Heart right ventricle (tissue), 16 donors: ENCODE results near the gene CIITA. TPM values are rescaled to one million over a fixed set of nuclear protein-coding genes. Genes with fewer than 3 reads are reported as not detected.

Experiments used
- ATAC-seq, 8 donors: fragments of 200-7000 bp; cut with Tn5 transposase; one replicate each; pipeline ENCODE4 v1.9.1; 2020; ENCODE audit warnings: mild to moderate bottlenecking in 8 of 8, moderate library complexity in 8 of 8, moderate number of reproducible peaks in 1 of 8
- DNase-seq, 2 donors: peaks; one replicate each; pipeline ENCODE4 v3.0.0-alpha.2; 2020
- H3K27ac ChIP-seq, 10 donors: fragments of 200-600 bp; sonication (generic) in 2 of 10; one replicate each; pipeline versions ENCODE4 v1.5.0 to v1.8.0; 2020 to 2022; ENCODE audit warnings: mild to moderate bottlenecking in 3 of 10
- H3K27me3 ChIP-seq, 7 donors: fragments of 200-600 bp; one replicate each; pipeline ENCODE4 v1.8.0; 2021 to 2022; ENCODE audit warnings: mild to moderate bottlenecking in 2 of 7
- H3K36me3 ChIP-seq, 9 donors: fragments of 200-600 bp; sonication (generic) in 1 of 9; one replicate each; pipeline versions ENCODE4 v1.5.0 to v1.8.0; 2020 to 2022; ENCODE audit warnings: mild to moderate bottlenecking in 2 of 9
- H3K4me1 ChIP-seq, 9 donors: fragments of 200-600 bp; sonication (generic) in 1 of 9; one replicate each; pipeline versions ENCODE4 v1.5.0 to v1.8.0; 2020 to 2022; ENCODE audit warnings: mild to moderate bottlenecking in 4 of 9
- H3K4me3 ChIP-seq, 10 donors: fragments of 200-600 bp; sonication (generic) in 2 of 10; one replicate each; pipeline versions ENCODE4 v1.5.0 to v1.8.0; 2020 to 2022; ENCODE audit warnings: mild to moderate bottlenecking in 7 of 10, moderate library complexity in 2 of 10
- H3K9me3 ChIP-seq, 11 donors: fragments of 200-600 bp in 10 of 11; sonication (generic) in 2 of 11; one replicate each; pipeline versions ENCODE4 v1.5.0 to v1.8.0; 2013 to 2022; ENCODE audit warnings: mild to moderate bottlenecking in 2 of 11, control low read depth in 1 of 11, moderate library complexity in 1 of 11
- CTCF ChIP-seq, 9 donors: fragments of 200-600 bp; sonication (generic) in 2 of 9; IDR thresholded peaks; one replicate each; pipeline versions ENCODE4 v1.5.0 to v1.8.0; 2021 to 2022; ENCODE audit warnings: antibody characterized with exemption in 9 of 9, mild to moderate bottlenecking in 5 of 9, moderate library complexity in 1 of 9
- WGBS, 2 donors: extraction: QIAGEN DNeasy Blood & Tissue Kit; methylation state at CpG; one replicate each; pipeline ENCODE4 v1.1.7; 2013; ENCODE audit warnings: inconsistent platforms in 1 of 2; 5-methylcytosine and 5-hydroxymethylcytosine counted together
- intact Hi-C, 10 donors: fragments of 100-400 bp; cut with DNase I; formaldehyde crosslinking; loops; one replicate each; pipeline versions ENCODE4 v1.11.1 to v1.14.2; 2022
- polyA plus RNA-seq, 2 donors: library from polyadenylated mRNA; stranded (reverse); fragments of 200-250 nt; gene quantifications; one replicate each; pipeline ENCODE4 v1.2.3, GENCODE V29; 2013
- total RNA-seq, 10 donors: library from RNA; stranded (reverse); fragmentation: NEBNext Ultra II Directional in 3 of 10; extraction: Animal tissue kit (Norgen Biotek cat#: 25700) in 3 of 10; gene quantifications; one replicate each; pipeline versions ENCODE4 v1.2.1 to v1.2.4, GENCODE V29; 2021 to 2023
- donor health status: Arrhythmogenic right ventricular cardiomyopathy.
- donor health status: ischemic (EF 13 %, LVEDD 7.1; RV severe dilation, severe dysfunction).
- donor health status: healthy with polysubstance abuse.
- donor health status: DM: no; HTN: yes; CAD: no.
- donor health status: DM: no; HTN: no; CAD: no.
- donor health status: ischemic (EF 25% LVEDD 6.9; RV normal size, moderate dysfunction).
- donor health status: ischemic (EF 25% LVEDD 5.7; RV mildly dilated, moderate dysfunction).
- donor health status: healthy.
- donor health status: DM: yes; HTN: yes; CAD: no.
- donor health status: Ischemic cardiomyopathy.
- donor health status: ischemic (EF 35%, LVEDD 5.7; RV mildly dilated, moderate dysfunction).
- donor health status: nonischemic (EF 11% LVEDD 7.7; RV severe dilation, severe dysfunction).
- donor health status: DM: yes; HTN: yes; CAD: no.
- donor health status: PGD.
- donor health status: ischemic (EF 29% LVEDD 5.4; RV normal size, mild dysfunction).
- donor health status: nonischemic (EF 23%, LVEDD 6.1; RV moderate dilation, normal function).

CIITA gene
- total and polyA plus RNA-seq, 12 donors = 2.1 to 50.8 (median 8.7) TPM

GRCh38 chr16:10831894-10832886 is 44.8 kb upstream of the CIITA start:
- no peaks in the 10 kb centered on the region for H3K27me3 ChIP-seq
- peak overlapping the region in 1 of 10 donors; percentile 58 for H3K27ac ChIP-seq
- intact Hi-C loops = loop anchor here in 4 of 10 donors (5.0 kb wide), 3 partner anchors 40 to 85 kb away; no protein-coding TSS in a partner anchor
- peak in 1 of 9 donors; percentile 11 for TF ChIP-seq CTCF (IDR thresholded peaks at IDR 0.05)
- H3K4me1 ChIP-seq = peaks cover 18 to 45% (median 29%) of the 10 kb centered on the region in 9 donors
- no peaks in the 10 kb centered on the region for H3K36me3 ChIP-seq
- H3K9me3 ChIP-seq = peaks cover 0 to 5% (median 0%) of the 10 kb centered on the region in 11 donors
- no peak for DNase-seq
- no peak for ATAC-seq
- no peak overlapping the region for H3K4me3 ChIP-seq
- WGBS, 2 donors = 80 to 87% methylated on average over 10 of the region's 10 CpGs

- no peak for TF ChIP-seq CTCF (IDR thresholded peaks at IDR 0.05)
- no peak overlapping the region for H3K4me3 ChIP-seq
- H3K4me1 ChIP-seq = peaks cover 9 to 34% (median 18%) of the 10 kb centered on the region in 9 donors
- H3K27ac ChIP-seq = no peak overlapping the region
- no peak for ATAC-seq
- 96 to 97% methylated on average over 5 of the region's 5 CpGs for WGBS, 2 donors
- H3K36me3 ChIP-seq = no peaks in the 10 kb centered on the region
- H3K9me3 ChIP-seq = peaks cover 0 to 5% (median 0%) of the 10 kb centered on the region in 11 donors
- H3K27me3 ChIP-seq = no peaks in the 10 kb centered on the region
- no peak for DNase-seq
- intact Hi-C loops = loop anchor here in 4 of 10 donors (5.0 kb wide), 3 partner anchors 39 to 84 kb away; no protein-coding TSS in a partner anchor
These were observed 43.7 kb upstream of the CIITA start for GRCh38 chr16:10833271-10833670.

GRCh38 chr16:10834130-10834529 is 42.9 kb upstream of the CIITA start:
- Histone ChIP-seq H3K27ac (no peak overlapping the region), H3K9me3 (peaks cover 0 to 5% (median 0%) of the 10 kb centered on the region in 11 donors), H3K36me3 (no peaks in the 10 kb centered on the region), H3K4me1 (peaks cover 3 to 30% (median 12%) of the 10 kb centered on the region in 9 donors), H3K27me3 (peaks cover 0 to 5% (median 0%) of the 10 kb centered on the region in 7 donors), H3K4me3 (no peak overlapping the region)
- TF ChIP-seq CTCF (IDR thresholded peaks at IDR 0.05) = no peak
- DNase-seq (no peak), ATAC-seq (no peak)
- 92 to 93% methylated on average over 10 of the region's 10 CpGs for WGBS, 2 donors
- intact Hi-C loops = loop anchor here in 4 of 10 donors (5.0 kb wide), 3 partner anchors 38 to 83 kb away; no protein-coding TSS in a partner anchor

DNA sequence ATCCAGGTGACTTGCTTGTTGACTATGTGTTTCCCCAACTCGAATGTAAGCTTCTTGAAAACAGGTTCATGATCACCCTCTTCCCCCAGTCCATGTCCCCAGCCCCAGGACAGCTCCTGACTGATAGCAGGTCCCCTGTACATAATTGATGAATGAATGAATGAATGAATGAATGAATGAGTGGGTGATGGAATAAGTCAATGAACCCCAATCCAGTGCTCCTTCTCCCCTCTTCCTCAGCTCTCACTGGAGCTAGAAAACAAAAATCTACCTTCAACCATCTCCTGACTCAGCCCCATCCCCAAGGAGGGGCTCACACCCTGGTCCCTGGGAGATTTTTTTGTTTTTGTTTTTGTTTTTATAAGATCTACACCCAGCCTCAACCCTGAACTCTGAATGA is 42.2 kb upstream of the CIITA start:
- ATAC-seq (no peak), DNase-seq (no peak)
- TF ChIP-seq CTCF (IDR thresholded peaks at IDR 0.05) = no peak
- H3K36me3 ChIP-seq = no peaks in the 10 kb centered on the region
- H3K9me3 ChIP-seq = peaks cover 0 to 5% (median 0%) of the 10 kb centered on the region in 11 donors
- H3K27me3 ChIP-seq = peaks cover 0 to 8% (median 0%) of the 10 kb centered on the region in 7 donors
- 76 to 90% methylated on average over 1 of the region's 1 CpG for WGBS, 2 donors
- H3K27ac ChIP-seq = no peak overlapping the region
- H3K4me3 ChIP-seq = no peak overlapping the region
- H3K4me1 ChIP-seq = peaks cover 0 to 24% (median 7%) of the 10 kb centered on the region in 9 donors
- intact Hi-C loops = loop anchor here in 4 of 10 donors (5.0 kb wide), 3 partner anchors 38 to 83 kb away; no protein-coding TSS in a partner anchor
